GM18511 (cell line): Measurements from ENCODE around the gene RAB15.

Experiments
- ATAC-seq: cut with Tn5 transposase; IDR thresholded peaks from one replicate; pipeline ENCODE4 v1.9.1; 2021; ENCODE audit warnings: mild to moderate bottlenecking, moderate library complexity; ENCODE audit not compliant: unreplicated experiment

The RAB15 gene

DNA sequence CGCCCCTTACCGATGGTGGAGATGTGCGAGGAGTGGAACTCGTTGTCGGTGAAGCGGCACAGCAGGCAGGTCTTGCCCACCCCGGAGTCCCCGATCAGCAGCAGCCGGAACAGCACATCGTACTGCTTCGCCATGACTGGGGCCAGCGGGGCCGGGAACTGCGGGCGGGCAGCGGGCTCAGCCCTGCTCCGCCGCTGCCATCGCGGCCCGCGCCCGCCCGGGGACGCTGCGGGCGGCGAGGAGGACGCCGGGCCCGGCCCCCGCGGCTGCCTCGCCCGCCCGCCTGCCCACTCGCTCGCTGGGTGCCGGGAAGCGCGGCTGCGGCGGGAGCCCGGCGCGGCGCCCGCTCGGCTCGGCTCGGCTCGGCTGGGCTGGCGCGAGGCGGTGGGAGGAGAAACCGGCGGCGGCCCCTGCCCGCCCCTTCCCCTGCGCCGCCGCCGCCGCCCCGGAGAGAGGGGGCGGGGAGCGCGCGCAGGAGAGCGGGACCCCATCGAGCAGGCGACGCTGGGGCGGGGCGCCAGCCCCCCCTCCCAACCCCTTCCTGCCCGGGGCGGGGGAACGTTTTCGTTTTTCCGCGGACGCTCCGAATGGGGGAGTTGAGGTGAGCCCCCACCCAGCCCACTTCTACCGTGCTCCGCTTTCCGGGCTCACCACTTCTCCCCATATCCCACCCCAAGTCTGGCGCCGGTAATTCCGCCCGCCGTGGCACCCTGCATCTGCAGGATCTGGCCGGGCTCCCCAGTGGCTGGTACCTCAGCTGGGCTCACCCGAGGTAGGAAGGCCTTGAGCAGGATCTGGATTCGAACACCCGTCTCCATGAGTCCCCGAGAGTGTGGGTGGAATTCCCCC lies at the start of gene RAB15:
RAB15 (minus strand) TSS at position 394 of the 849 bp plus-strand sequence; CDS start at position 134, 260 bp downstream.
- ATAC-seq: no peak

DNA sequence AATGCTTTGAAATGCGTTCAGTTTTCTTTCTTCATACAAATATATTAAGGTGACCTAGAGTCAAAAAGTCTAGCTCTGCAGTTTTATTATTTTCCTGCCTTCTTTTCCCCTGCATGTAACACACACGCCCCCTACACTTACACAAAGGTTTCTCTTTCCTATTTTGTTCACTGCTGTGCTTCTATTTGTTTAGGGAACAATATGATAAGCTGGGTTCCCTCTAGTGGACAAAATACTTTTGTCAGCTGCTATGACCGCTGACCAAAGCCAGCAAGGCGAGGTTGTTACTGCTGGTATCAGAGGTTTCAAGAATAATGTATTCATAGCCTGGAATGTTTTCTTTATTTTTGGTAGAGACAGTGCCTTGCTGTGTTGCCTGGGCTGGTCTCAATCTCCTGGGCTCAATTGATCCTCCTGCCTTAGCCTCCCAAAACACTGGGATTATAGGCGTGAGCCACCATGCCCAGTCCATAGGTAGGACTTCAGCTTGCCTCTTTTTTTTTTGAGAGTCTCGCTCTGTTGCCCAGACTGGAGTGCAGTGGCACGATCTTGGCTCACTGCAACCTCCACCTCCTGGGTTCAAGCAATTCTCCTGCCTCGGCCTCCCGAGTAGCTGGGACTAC lies 47.9 kb upstream of the RAB15 start:
- no peak for ATAC-seq

DNA sequence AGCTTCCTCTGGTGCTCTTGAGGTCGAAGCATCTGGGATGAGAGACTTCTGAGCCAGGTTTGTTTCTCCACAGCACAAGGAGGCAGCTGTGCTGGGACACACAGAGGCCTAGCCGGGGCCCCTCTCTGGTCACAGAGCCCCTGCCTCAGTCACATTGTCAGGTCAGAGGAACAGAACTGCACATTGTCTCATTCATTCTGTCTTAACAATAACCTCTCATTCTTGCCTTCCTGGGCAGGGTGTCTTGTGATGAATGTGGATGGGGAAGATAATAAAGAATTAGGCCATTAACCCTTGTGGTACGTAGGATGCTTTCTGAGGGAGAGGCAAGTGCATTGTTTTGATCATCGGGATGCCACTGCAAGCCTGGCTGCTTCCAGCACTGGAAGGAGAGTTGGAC lies 44.3 kb upstream of the RAB15 start:
- no peak for ATAC-seq

- ATAC-seq: no peak
Measured at GRCh38 chr14:65015391-65015790, 43.3 kb upstream of the RAB15 start.

DNA sequence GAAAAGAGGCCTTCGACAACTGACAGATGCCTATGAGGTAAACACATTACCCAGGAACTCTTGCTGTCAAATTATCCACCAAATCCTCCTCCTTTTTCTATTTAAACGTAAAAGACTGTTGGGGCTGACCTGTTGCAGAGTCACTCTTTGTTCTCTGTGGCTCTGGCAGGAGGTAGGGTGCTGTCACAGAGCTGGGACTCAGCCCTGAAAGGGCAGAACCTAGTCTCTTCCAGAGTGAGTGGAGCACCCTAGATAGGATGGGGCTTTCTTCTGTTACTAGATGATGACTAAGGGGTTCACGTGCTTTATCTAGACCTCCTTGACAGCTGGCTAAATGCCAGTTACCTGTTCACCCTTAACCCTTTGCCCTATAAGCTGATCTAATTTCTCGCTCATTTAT lies 40.2 kb upstream of the RAB15 start:
- ATAC-seq: no peak

GRCh38 chr14:65011538-65011937 lies 39.4 kb upstream of the RAB15 start:
- ATAC-seq: no peak

- no peak for ATAC-seq
Measured at GRCh38 chr14:65010211-65010931, 38.2 kb upstream of the RAB15 start.

DNA sequence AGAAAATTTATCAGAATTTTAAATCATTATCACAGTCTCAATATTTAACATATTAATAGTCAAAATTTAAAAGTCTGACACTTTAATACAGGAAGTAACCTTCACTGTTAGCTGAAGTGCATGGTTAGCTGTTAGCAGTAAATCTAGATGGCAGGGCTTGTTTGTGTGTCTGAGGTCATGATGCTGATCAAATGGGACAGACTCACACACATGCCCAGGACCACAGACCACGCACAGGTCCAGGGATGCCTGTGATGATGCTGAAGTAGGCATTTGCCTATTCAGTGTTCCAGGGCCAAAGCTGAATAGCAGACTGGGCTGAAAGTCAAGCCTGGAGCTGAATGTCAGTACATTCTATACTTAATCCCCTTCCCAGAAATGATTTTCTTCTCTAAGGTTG lies 35.1 kb upstream of the RAB15 start:
- no peak for ATAC-seq

DNA sequence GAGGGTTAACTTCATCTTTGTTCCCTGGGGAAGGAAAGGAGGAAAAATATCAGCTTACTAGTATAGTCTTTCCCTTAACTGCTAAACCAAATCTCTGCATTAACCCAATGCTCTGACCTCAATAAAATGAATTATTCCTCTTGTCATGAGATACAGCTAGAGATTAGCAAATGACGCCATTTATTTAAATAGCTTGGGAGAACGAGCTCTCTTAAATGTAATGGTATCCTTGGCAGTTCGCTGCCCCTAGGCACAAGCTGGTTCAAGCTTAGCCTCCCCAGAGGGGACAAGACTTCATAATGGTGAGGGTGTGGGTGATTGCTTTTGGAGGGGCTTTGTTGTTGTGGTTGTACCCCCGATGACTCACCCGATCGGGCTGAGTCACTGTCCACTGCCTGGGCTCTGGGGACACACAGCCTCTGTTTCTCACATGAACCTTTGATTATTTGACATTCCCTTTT lies 34.2 kb upstream of the RAB15 start:
- ATAC-seq: no peak

DNA sequence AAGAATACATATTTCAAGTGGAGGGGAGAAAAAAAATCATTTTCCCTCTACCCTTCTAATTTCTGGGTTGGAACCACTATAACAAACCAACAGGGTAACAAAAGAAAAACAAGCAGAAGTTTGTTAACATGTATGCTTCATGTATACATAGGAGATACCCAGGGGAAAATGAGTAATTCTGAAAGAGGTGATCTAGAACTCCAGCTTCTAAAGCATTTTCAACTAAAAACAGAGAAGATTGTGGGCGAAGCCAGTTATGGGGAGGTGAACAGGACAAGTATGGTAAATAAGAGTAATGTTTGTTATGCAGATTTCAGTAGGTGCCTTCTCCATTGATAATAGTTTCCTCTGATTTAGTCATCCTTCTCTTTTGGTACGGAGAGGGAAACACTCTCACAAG lies 31.3 kb upstream of the RAB15 start:
- ATAC-seq: peak; percentile 62

DNA sequence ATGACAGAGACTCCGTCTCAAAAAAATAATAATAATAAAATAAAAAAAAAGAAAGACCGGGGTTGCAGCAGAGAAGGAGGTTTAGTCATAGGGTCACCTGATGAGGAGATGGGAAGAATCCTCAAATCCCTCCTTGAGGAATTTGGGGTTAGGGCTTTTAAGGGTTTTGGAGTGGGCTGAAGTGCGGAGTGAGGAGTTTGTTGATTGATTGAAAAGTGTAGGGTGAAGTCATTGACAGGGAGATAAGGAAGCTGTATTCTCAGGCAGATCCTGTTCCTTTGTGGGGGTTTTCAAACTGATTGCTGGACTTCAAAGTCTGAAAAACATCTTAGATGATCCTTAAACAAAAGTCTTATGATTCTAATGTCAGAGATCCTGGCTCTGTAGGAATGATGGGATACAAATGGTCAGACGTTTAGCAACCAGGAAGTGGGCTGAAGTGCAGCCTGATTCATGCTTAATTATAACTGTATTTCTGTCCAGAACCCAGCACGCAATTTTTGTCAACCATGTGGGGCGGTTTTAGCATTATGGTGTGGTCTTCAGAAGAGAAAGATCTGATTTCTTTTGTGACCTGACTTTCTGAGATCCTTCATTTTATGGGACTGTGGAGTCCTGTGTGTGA lies 30.6 kb upstream of the RAB15 start:
- ATAC-seq: no peak

GRCh38 chr14:65001723-65002122 lies 29.6 kb upstream of the RAB15 start:
- ATAC-seq: no peak

DNA sequence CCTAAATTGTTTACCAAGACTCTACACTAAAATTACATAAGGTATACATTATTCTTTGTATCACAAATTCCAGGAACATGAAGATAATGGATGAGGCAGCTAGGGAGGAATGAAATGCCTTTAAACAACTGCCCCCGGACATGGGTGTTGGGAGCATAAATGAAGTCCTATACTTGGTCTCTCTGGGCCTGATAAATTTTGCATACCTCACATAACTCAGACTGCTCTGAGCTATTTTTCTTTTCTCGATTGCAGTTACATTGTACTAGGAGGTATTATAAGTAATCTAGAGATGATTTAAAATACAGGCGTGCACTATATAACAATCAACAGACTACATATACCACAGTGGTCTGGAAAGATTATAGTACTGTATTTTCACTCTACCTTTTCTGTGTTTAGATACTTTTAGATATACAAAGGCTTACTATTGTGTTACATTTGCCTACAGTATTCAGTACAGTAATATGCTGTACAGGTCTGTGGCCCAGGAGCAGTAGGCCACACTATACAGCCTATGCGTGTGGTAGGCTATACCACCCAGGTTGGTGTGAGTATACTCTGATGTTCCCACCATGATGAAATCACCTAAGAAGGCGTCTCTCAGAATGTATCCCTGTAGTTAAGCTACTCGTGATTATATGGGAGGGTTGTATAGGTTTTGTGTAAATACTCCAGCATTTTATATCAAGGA lies 28.9 kb upstream of the RAB15 start:
- ATAC-seq: no peak

DNA sequence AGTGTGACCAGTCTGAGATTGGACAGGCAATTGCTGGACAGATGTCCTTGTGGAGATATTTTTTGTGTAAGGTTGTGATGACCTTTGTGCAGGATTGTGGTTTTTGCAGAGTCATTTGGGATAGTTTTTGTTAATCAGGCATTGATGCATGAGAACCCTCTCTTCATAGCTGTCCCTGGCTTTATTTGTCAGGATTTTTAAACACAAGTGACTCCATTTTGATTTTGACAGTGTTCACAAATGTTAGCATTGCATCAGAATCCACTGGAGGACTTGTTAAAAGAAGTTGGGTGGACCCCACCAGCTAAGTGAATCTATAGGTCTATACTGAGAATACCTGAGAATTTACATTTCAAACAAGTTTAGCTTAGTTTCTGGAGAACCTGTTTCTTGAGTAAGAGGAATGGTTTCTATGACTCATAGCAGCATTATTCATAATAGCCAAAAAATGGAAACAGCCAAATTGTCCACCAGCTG lies 26.4 kb upstream of the RAB15 start:
- no peak for ATAC-seq

DNA sequence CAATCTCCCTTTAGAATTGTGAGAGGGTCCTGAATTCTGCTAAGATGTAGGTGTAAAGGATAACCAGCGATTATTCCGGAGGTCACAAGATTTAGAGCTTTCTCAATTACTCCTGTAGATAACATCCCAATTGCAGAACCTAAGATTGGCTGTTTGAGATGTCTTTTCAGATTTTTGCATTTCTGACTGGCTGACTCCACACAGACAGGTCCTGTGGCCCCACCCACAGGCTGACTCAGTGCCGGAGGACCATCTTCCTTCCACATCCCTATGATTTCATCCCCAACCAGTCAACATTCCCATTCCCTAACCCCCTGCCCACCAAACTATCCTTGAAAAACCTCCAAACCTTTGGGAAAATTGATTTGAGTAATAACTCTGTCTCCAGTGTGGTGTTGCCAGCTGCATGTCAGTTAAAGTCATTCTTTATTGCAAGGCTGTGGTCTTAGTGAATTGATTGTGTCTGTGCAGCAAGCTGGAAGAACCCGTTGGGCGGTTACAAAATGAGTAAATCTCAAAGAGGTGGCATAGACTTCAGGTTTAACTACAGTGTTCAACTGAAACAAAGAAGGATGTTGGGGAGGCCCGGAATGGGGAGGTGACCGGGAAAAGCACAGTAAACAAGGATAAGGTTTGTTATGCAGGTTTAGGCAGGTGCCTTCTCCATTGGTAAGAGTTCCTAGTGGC lies 25.1 kb upstream of the RAB15 start:
- ATAC-seq: no peak

GRCh38 chr14:64995291-64995690 lies 23.2 kb upstream of the RAB15 start:
- no peak for ATAC-seq

DNA sequence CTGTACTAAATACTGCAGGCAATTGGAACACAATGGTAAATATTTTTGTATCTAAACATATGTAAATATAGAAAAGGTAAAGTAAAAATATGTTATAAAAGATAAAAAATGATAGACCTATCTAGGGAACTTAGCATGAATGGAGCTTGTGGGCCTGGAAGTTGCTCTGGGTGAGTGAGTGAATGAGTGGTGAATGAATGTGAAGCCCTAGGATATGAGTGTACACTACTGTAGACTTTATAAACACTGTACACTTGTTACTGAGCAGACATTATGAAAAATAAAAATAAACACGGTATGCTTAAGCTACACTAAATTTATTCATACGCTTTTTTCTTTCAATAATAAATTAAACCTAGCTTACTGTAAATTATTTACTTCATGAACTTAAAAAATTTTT lies 22.4 kb upstream of the RAB15 start:
- no peak for ATAC-seq

DNA sequence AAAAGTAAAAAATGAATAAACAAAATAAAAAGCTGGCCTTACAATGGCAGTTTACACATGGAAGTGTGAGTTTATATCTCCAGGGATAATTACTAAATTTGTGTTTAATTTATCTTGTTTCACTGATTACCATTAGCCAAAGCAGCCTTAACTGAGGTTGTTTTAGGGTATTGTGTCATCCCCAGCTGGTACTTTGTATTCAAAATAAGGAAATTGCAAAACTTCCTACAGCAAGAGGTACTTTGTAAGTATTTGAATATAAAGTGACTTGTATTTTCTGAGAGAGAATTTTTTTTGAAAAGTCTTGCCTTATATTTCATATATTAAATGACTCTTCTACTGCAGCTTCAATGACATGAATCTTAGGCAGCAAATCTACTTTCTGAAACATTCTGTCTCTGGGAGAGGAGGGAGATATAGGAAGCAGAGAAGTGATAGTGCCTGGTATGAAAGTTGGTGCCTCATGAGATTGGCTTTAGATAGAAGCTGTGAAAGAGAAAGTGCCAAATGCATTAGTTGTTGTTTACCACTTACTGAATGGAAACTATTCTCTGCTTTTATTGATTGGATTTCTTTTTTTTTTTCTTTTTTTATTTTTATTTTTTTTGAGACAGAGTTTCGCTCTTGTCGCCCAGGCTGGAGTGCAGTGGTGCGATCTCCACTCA lies 21.3 kb upstream of the RAB15 start:
- no peak for ATAC-seq

DNA sequence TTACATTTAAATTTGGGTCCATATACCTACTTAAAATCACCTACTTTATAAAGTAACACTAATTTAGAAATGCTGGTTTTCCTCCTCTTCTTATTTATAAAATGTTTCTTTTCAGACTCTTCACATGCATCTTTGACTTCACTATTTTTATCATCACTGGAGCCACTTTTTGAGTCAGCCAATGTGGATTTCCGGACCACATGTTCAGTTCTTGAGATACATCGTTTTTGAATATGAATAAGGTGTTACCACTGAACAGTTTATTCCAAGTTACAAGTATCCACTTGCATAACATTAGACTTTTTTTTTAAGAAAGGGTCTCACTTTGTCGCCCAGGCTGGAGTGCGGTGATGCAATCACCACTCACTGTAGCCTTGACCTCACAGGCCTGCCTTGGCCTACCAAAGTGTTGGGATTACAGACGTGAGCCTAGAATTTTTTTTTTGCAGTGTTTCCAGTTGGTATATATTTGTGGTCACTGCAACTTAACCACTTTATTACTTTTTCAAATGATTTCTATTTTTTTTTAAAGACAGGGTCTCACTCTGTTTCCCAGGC lies 20.3 kb upstream of the RAB15 start:
- ATAC-seq: no peak
